Endothelial cell of umbilical vein (primary cell): Measurements from ENCODE around the gene RNF144B. TPM values are rescaled to one million over a fixed set of nuclear protein-coding genes. Genes with fewer than 3 reads are reported as not detected.

Source experiments
- BruUV-seq: library from RNA; stranded (reverse); fragments of 400-500 nt; replicated peaks from 2 replicates; lab custom pipeline; 2021; lab: Mats Ljungman, UMichigan
- CTCF ChIA-PET: fragments of 300-600, 350-600 bp; sonication (Branson Sonifier 250); formaldehyde crosslinking; loops from one replicate; lab custom pipeline; 2021; ENCODE audit warnings: antibody characterized with exemption, inconsistent platforms; lab: Charles Lee
- POLR2A ChIA-PET: fragments of 300-600, 350-600 bp; sonication (Branson Sonifier 250); formaldehyde crosslinking; loops from one replicate; lab custom pipeline; 2021; ENCODE audit warnings: antibody characterized with exemption, inconsistent platforms; lab: Charles Lee
- DNase-seq: peaks from one replicate; pipeline ENCODE4 v3.0.0-alpha.2; 2011; ENCODE audit warnings: low read depth, low spot score
- FAIRE-seq: peaks from 2 replicates; lab custom pipeline; 2011; peaks lifted over from hg19 to GRCh38; lab: Jason Lieb, UNC
- H2AFZ ChIP-seq: 2 replicates; pipeline ENCODE4 v1.6.0; 2012; ENCODE audit warnings: low read depth, low read length, control low read depth, inconsistent platforms
- H3K27ac ChIP-seq: 2 replicates; pipeline ENCODE4 v1.5.1; 2011; ENCODE audit warnings: low read depth, mild to moderate bottlenecking, control low read depth, low read length, moderate library complexity; ENCODE audit not compliant: insufficient read depth
- H3K27me3 ChIP-seq, 2 experiments: 2 replicates each; pipeline versions ENCODE4 v1.6.0 to v1.6.1; 2011; ENCODE audit warnings: low read length in 2 of 2, mixed read lengths in 1 of 2; ENCODE audit not compliant: control insufficient read depth in 2 of 2, insufficient read depth in 2 of 2
- H3K36me3 ChIP-seq, 2 experiments: 2 replicates in 1 of 2; 3 replicates in 1 of 2; pipeline ENCODE4 v1.5.1; 2011; ENCODE audit warnings: low read length in 2 of 2, mild to moderate bottlenecking in 1 of 2, moderate library complexity in 1 of 2; ENCODE audit not compliant: control insufficient read depth in 2 of 2, insufficient read depth in 2 of 2; ENCODE audit errors: extremely low read depth in 1 of 2
- H3K4me1 ChIP-seq: 3 replicates; pipeline ENCODE4 v1.5.1; 2011; ENCODE audit warnings: mild to moderate bottlenecking, low read length; ENCODE audit not compliant: control insufficient read depth, insufficient read depth; ENCODE audit errors: extremely low read depth
- H3K4me2 ChIP-seq: 2 replicates; pipeline ENCODE4 v1.6.1; 2011; ENCODE audit warnings: low read length, control low read depth, mixed read lengths; ENCODE audit not compliant: insufficient read depth
- H3K4me3 ChIP-seq, 3 experiments: fragments of 200-600 bp in 1 of 3; sonication (generic), shearing (Covaris generic) in 1 of 3; replicated peaks in 1 of 3; 2 replicates each; pipeline ENCODE4 v1.5.1; 2011 to 2016; ENCODE audit warnings: control low read depth in 3 of 3, low read length in 3 of 3, mild to moderate bottlenecking in 2 of 3, inconsistent platforms in 1 of 3, low read depth in 1 of 3, moderate library complexity in 1 of 3; ENCODE audit not compliant: insufficient read depth in 1 of 3
- H3K79me2 ChIP-seq: 2 replicates; pipeline ENCODE4 v1.6.0; 2012; ENCODE audit warnings: low read length, inconsistent platforms; ENCODE audit not compliant: control insufficient read depth, insufficient read depth
- H3K9ac ChIP-seq: replicated peaks from 2 replicates; pipeline ENCODE3; 2011; ENCODE audit warnings: low read length, control low read depth; ENCODE audit not compliant: insufficient read depth; ENCODE audit errors: extremely low read depth
- H3K9me1 ChIP-seq: replicated peaks from 3 replicates; pipeline ENCODE4 v1.6.0; 2011; ENCODE audit warnings: mild to moderate bottlenecking, low read length; ENCODE audit not compliant: control insufficient read depth, insufficient read depth; ENCODE audit errors: extremely low read depth
- H3K9me3 ChIP-seq: replicated peaks from 2 replicates; pipeline ENCODE4 v1.5.1; 2012; ENCODE audit warnings: low read length, inconsistent platforms; ENCODE audit not compliant: control insufficient read depth, insufficient read depth
- H4K20me1 ChIP-seq: replicated peaks from 2 replicates; pipeline ENCODE3; 2011; ENCODE audit warnings: mild to moderate bottlenecking, low read length; ENCODE audit not compliant: control insufficient read depth, insufficient read depth; ENCODE audit errors: extremely low read depth
- EZH2 ChIP-seq: IDR thresholded peaks from 2 replicates; pipeline ENCODE4 v1.6.1; 2012; ENCODE audit warnings: borderline replicate concordance, low read depth, mild to moderate bottlenecking, moderate library complexity, low read length, inconsistent platforms; ENCODE audit not compliant: severe bottlenecking
- FOS ChIP-seq: IDR thresholded peaks from 2 replicates; pipeline ENCODE4 v1.6.1; 2011; ENCODE audit warnings: mild to moderate bottlenecking, low read length, moderate library complexity, borderline replicate concordance; ENCODE audit not compliant: insufficient read depth
- GATA2 ChIP-seq: IDR thresholded peaks from 2 replicates; pipeline ENCODE4 v1.7.0; 2011; ENCODE audit warnings: low read depth, mild to moderate bottlenecking, moderate library complexity, mixed read lengths, low read length; ENCODE audit not compliant: insufficient read length, insufficient read depth
- JUN ChIP-seq: IDR thresholded peaks from 2 replicates; pipeline ENCODE4 v1.6.1; 2011; ENCODE audit warnings: borderline replicate concordance, low read depth; ENCODE audit not compliant: insufficient read length, insufficient read depth
- MYC ChIP-seq: IDR thresholded peaks from one replicate; pipeline ENCODE4 v1.6.1; 2011; ENCODE audit warnings: mild to moderate bottlenecking, low read depth, low read length
- POLR2A ChIP-seq: IDR thresholded peaks from 2 replicates; pipeline ENCODE4 v1.6.1; 2012; ENCODE audit warnings: low read depth, mild to moderate bottlenecking, control low read depth, low read length
- POLR2AphosphoS5 ChIP-seq: IDR thresholded peaks from 2 replicates; pipeline ENCODE4 v1.6.1; 2012; ENCODE audit warnings: low read depth, mild to moderate bottlenecking, control low read depth, low read length, moderate library complexity; ENCODE audit not compliant: insufficient read depth
- dilution Hi-C: fragments of 300-500 bp; cut with MboI; formaldehyde crosslinking; loops from one replicate; pipeline ENCODE4 v1.15.0; 2019; ENCODE audit warnings: low sequenced_read_pairs; ENCODE audit not compliant: extremely low pct_ligation_motif_present
- intact Hi-C: fragments of 100-400 bp; cut with micrococcal nuclease; formaldehyde crosslinking; loops from one replicate; pipeline ENCODE4 v1.10.0; 2022
- polyA plus RNA-seq, 4 experiments: library from polyadenylated mRNA; depleted of rRNA in 3 of 4; stranded (reverse) in 3 of 4; unstranded in 1 of 4; fragments of >200 nt; gene quantifications; 2 replicates each; pipeline versions ENCODE4 v1.2.1 to v1.2.3, GENCODE V29; 2011 to 2012; ENCODE audit warnings: missing spikeins in 1 of 4
- total RNA-seq: library from RNA; stranded (reverse); gene quantifications from 2 replicates; pipeline ENCODE4 v1.2.3, GENCODE V29; 2021
- TF ChIP-seq, protein P1 (sequence below), 2 donors: IDR thresholded peaks; 1 replicate in 1 of 2; 2 replicates in 1 of 2; pipeline ENCODE4 v1.5.1; 2011; ENCODE audit warnings: low read length in 2 of 2, mild to moderate bottlenecking in 2 of 2, moderate library complexity in 2 of 2, control low read depth in 1 of 2, inconsistent platforms in 1 of 2, low read depth in 1 of 2; ENCODE audit not compliant: insufficient read depth in 1 of 2; ENCODE audit errors: extremely low read depth in 1 of 2
- TF ChIP-seq, protein P2 (sequence below): IDR thresholded peaks from 2 replicates; pipeline ENCODE4 v1.6.1; 2011; ENCODE audit not compliant: insufficient read depth, insufficient read length

The RNF144B gene
- total and polyA plus RNA-seq, 2 donors (not counting 3 experiments of a cell fraction or from before 2014, with no cell fraction given) = 18.1 to 97.3 TPM

DNA sequence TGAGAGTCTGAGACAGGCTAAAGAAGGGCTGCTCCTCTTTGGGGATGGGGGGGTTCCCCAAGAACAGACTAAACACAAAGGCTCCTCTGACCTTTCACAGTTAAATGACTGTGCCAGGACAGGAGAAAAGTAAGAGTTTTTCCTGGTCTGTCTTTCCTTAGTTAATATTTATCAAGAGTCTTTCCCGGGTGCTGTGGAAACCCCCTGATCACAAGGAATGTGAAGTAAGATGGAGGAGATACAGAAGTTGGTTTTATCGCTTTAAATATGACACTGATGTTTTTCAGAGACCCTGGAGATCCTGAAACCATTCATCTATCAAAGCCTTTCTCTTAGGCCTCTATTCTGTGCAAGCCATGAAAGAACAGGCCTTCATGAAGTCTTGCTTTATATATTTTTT, 105.8 kb downstream of the RNF144B start:
- dilution Hi-C loops = no loop called here
- Histone ChIP-seq H3K9me3 (no peaks in the 10 kb centered on the region), H3K79me2 (no peaks in the 10 kb centered on the region), H3K4me3 (no peak overlapping the region), H3K9me1 (no peaks in the 10 kb centered on the region), H2AFZ (no peak overlapping the region), H4K20me1 (no peaks in the 10 kb centered on the region), H3K36me3 (no peaks in the 10 kb centered on the region), H3K9ac (no peak overlapping the region), H3K4me1 (peaks cover 15% of the 10 kb centered on the region), H3K27me3 (no peaks in the 10 kb centered on the region), H3K27ac (no peak overlapping the region), H3K4me2 (no peak overlapping the region)
- intact Hi-C loops = no loop called here
- ChIA-PET POLR2A (no interaction called here), CTCF (no interaction called here)
- no TSS peak for BruUV-seq
- DNase-seq (no peak), FAIRE-seq (no peak)
- TF ChIP-seq, protein P1, sequence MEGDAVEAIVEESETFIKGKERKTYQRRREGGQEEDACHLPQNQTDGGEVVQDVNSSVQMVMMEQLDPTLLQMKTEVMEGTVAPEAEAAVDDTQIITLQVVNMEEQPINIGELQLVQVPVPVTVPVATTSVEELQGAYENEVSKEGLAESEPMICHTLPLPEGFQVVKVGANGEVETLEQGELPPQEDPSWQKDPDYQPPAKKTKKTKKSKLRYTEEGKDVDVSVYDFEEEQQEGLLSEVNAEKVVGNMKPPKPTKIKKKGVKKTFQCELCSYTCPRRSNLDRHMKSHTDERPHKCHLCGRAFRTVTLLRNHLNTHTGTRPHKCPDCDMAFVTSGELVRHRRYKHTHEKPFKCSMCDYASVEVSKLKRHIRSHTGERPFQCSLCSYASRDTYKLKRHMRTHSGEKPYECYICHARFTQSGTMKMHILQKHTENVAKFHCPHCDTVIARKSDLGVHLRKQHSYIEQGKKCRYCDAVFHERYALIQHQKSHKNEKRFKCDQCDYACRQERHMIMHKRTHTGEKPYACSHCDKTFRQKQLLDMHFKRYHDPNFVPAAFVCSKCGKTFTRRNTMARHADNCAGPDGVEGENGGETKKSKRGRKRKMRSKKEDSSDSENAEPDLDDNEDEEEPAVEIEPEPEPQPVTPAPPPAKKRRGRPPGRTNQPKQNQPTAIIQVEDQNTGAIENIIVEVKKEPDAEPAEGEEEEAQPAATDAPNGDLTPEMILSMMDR (IDR thresholded peaks at IDR 0.05; ENCODE audit: extremely low read depth in 1 of 2, insufficient read depth in 1 of 2, low read depth in 1 of 2, low read length in 2 of 2) = no peak
- TF ChIP-seq POLR2AphosphoS5 (no peak), GATA2 (no peak), POLR2A (no peak), MYC (no peak), EZH2 (no peak), JUN (no peak), FOS (no peak)
- TF ChIP-seq, protein P2, sequence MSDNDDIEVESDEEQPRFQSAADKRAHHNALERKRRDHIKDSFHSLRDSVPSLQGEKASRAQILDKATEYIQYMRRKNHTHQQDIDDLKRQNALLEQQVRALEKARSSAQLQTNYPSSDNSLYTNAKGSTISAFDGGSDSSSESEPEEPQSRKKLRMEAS = no peak
